ENCODE data around the gene TMEM129.

GRCh38 chr4:1716065-1716945 lies 4.8 kb downstream of the TMEM129 start:
- TF ChIP-seq POLR2A (IDR thresholded peaks at IDR 0.05) (no peak), CTCF (IDR thresholded peaks at IDR 0.05) (no peak)
